GM18868 (cell line): Measurements from ENCODE around the gene FANCM.

Experiments
- ATAC-seq: cut with Tn5 transposase; IDR thresholded peaks from one replicate; pipeline ENCODE4 v1.9.1; 2021; ENCODE audit warnings: mild to moderate bottlenecking, moderate library complexity; ENCODE audit not compliant: unreplicated experiment

FANCM gene

GRCh38 chr14:45227566-45227965 is 91.8 kb downstream of the FANCM start:
- ATAC-seq: no peak

- no peak for ATAC-seq
These were observed 103.3 kb downstream of the FANCM start for GRCh38 chr14:45238988-45239387.

- no peak for ATAC-seq
These were observed 107.0 kb downstream of the FANCM start for GRCh38 chr14:45242706-45243105.

GRCh38 chr14:45246151-45246550 is 110.4 kb downstream of the FANCM start:
- ATAC-seq: no peak

GRCh38 chr14:45246691-45247090 is 111.0 kb downstream of the FANCM start:
- ATAC-seq: peak; percentile 46

GRCh38 chr14:45247427-45247826 is 111.7 kb downstream of the FANCM start:
- no peak for ATAC-seq

GRCh38 chr14:45249856-45250575 is 114.3 kb downstream of the FANCM start:
- peak; percentile 7 for ATAC-seq
